Cardiac muscle cell (in vitro differentiated cells and primary cell): ENCODE results near the gene NDUFB11. TPM values are rescaled to one million over a fixed set of nuclear protein-coding genes. Genes with fewer than 3 reads are reported as not detected.

Experiments used
- DNase-seq, 2 donors: peaks; one replicate each; pipeline versions ENCODE4 v3.0.0 to v3.0.0-alpha.2; 2010 to 2017; ENCODE audit warnings: low read depth in 1 of 2, low spot score in 1 of 2
- H3K27ac ChIP-seq: fragments of 200-600 bp; sonication (generic); 2 replicates; pipeline ENCODE4 v1.5.1; 2016
- H3K27me3 ChIP-seq: fragments of 200-600 bp; sonication (generic); 2 replicates; pipeline ENCODE4 v1.6.0; 2016; ENCODE audit warnings: control low read depth
- H3K36me3 ChIP-seq: fragments of 200-600 bp; sonication (generic); 2 replicates; pipeline ENCODE4 v1.5.1; 2016; ENCODE audit warnings: control low read depth
- H3K4me1 ChIP-seq: fragments of 200-600 bp; sonication (generic); 2 replicates; pipeline ENCODE4 v1.8.1; 2017; ENCODE audit warnings: low read depth, mild to moderate bottlenecking, mixed run types
- H3K4me3 ChIP-seq: fragments of 200-600 bp; sonication (generic); 2 replicates; pipeline ENCODE4 v1.5.1; 2016; ENCODE audit warnings: mild to moderate bottlenecking
- H3K9me3 ChIP-seq: fragments of 200-600 bp; sonication (generic); 2 replicates; pipeline ENCODE4 v1.5.1; 2017; ENCODE audit warnings: low read depth, mild to moderate bottlenecking, control low read depth
- polyA plus RNA-seq: library from polyadenylated mRNA; unstranded; fragments of >200 nt; fragmentation: Nextera tagmentation; extraction: Ambion mirVana; gene quantifications from 2 replicates; pipeline ENCODE4 v1.2.1, GENCODE V29; 2016
- total RNA-seq: library from RNA; depleted of rRNA; stranded (reverse); fragments of >200 nt; gene quantifications from 2 replicates; pipeline ENCODE4 v1.2.3, GENCODE V29; 2016
- TF ChIP-seq, protein P1 (sequence below): IDR thresholded peaks from 2 replicates; pipeline ENCODE4 v1.5.1; 2012; ENCODE audit warnings: low read depth, mild to moderate bottlenecking, low read length

Gene NDUFB11
- total and polyA plus RNA-seq, 2 experiments from 2014 or later, result 87.2 to 269 TPM

DNA sequence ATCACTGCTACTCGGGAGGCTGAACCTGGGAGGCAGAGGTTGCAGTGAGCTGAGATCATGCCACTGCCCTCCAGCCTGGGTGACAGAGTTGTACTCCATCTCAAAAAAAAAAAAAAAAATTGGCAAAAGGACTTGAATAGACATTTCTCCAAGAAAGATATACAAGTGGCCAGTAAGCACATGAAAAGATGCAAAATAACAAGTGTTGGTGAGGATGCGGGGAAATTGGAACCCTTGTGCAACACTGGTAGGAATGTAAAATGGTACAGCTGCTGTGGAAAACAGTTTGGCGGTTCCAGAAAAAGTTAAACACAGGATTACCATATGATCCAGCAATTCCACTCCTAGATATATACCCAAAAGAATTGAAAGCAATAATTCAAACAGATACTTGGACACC is 19.9 kb upstream of the NDUFB11 start:
- Histone ChIP-seq H3K27ac (no peak overlapping the region), H3K36me3 (no peaks in the 10 kb centered on the region), H3K9me3 (no peaks in the 10 kb centered on the region), H3K4me1 (no peaks in the 10 kb centered on the region), H3K27me3 (no peaks in the 10 kb centered on the region), H3K4me3 (no peak overlapping the region)
- DNase-seq, result no peak
- TF ChIP-seq, protein P1, sequence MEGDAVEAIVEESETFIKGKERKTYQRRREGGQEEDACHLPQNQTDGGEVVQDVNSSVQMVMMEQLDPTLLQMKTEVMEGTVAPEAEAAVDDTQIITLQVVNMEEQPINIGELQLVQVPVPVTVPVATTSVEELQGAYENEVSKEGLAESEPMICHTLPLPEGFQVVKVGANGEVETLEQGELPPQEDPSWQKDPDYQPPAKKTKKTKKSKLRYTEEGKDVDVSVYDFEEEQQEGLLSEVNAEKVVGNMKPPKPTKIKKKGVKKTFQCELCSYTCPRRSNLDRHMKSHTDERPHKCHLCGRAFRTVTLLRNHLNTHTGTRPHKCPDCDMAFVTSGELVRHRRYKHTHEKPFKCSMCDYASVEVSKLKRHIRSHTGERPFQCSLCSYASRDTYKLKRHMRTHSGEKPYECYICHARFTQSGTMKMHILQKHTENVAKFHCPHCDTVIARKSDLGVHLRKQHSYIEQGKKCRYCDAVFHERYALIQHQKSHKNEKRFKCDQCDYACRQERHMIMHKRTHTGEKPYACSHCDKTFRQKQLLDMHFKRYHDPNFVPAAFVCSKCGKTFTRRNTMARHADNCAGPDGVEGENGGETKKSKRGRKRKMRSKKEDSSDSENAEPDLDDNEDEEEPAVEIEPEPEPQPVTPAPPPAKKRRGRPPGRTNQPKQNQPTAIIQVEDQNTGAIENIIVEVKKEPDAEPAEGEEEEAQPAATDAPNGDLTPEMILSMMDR, result no peak

DNA sequence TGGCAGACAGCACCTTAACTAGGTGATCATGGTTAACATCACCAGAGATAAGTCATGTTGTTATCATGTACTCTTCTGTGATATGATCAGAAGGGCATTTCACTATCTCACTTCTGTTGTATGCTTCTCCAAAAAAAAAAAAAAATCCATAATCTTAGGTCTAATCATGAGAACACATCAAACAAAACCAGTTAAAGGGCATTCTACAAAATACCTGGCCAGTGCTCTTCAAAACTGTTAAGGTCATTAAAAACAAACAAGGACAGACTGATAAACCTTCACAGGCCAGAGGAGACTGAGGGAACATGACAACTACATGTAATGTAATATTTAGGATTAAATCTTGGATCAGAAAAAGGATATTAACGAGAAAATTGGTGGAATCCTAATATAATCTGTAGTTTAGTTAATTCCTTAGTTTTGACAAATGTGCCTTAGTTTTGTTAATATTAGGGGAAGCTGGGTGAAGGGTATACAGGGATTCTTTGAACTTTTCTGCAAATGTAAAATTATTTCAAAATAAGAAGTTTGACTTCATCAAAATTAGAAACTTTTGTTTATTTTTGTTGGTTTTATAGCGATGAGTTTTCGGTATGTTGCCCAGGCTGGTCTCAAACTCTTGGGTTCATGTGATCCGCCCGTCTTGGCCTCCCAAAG is 18.6 kb upstream of the NDUFB11 start:
- Histone ChIP-seq H3K36me3 (no peaks in the 10 kb centered on the region), H3K4me3 (no peak overlapping the region), H3K27me3 (no peaks in the 10 kb centered on the region), H3K9me3 (no peaks in the 10 kb centered on the region), H3K27ac (no peak overlapping the region), H3K4me1 (no peaks in the 10 kb centered on the region)
- no peak for DNase-seq
- TF ChIP-seq, protein P1, result no peak

DNA sequence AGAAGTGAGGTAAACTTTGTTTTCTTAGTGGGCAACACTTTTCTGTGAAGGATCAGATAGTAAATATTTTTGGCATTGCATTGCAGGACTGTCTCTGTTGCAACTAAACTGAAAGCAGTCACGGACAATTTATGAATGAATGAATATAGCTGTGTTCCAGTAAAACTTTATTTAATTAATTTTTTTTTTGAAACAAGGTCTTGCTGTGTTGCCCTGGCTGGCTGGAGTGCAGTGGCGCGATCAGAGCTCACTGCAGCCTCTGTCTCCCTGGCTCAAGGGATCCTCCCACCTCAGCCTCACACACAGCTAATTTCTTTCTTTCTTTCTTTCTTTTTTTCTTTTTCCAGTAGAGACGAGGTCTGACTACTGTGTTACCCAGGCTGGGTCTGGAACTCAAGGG is 16.3 kb upstream of the NDUFB11 start:
- no peak for DNase-seq
- no peaks in the 10 kb centered on the region for H3K4me1 ChIP-seq
- no peaks in the 10 kb centered on the region for H3K27me3 ChIP-seq
- H3K9me3 ChIP-seq, result no peaks in the 10 kb centered on the region
- no peak overlapping the region for H3K27ac ChIP-seq
- H3K4me3 ChIP-seq, result no peak overlapping the region
- TF ChIP-seq, protein P1, result no peak
- no peaks in the 10 kb centered on the region for H3K36me3 ChIP-seq

DNA sequence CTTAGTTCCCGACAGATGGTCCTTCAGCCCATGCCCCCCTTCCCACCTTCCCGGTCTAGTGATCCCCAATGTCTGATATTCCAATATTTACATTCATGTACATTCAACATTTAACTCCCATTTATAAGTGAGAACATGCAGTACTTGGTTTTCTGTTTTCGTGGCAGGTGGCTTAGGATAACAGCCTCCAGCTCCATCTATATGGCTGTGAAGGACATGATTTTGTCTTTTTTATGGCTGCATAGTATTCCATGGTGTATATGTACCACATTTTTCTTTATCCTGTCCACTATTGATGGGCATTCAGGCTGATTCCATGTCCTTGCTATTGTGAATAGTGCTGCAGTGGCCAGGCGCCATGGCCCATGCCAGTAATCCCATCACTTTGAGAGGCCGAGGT is 14.3 kb upstream of the NDUFB11 start:
- no peaks in the 10 kb centered on the region for H3K36me3 ChIP-seq
- H3K9me3 ChIP-seq, result no peaks in the 10 kb centered on the region
- TF ChIP-seq, protein P1, result no peak
- no peak overlapping the region for H3K4me3 ChIP-seq
- no peak for DNase-seq
- no peaks in the 10 kb centered on the region for H3K27me3 ChIP-seq
- no peak overlapping the region for H3K27ac ChIP-seq
- H3K4me1 ChIP-seq, result no peaks in the 10 kb centered on the region

DNA sequence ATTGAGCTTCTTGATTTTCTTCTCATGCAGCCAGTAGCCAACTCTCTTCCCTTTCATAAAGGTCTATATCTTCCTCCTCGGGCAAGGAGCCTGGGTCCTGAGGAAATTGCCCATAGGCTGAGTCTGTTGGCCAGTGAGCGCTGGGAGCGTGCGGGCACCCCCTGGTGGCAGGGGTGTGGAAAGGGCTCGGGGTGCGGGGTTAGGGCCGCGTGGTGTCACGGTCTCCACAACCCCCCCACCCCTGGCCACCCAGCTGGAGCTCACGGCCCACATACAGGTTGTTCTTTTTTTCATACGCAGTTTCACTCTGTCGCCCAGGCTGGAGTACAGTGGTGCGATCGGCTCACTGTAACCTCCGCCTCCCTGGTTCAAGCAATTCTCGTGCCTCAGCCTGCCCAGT is 13.6 kb upstream of the NDUFB11 start:
- Histone ChIP-seq H3K36me3 (no peaks in the 10 kb centered on the region), H3K4me1 (no peaks in the 10 kb centered on the region), H3K4me3 (no peak overlapping the region), H3K9me3 (no peaks in the 10 kb centered on the region), H3K27ac (no peak overlapping the region), H3K27me3 (no peaks in the 10 kb centered on the region)
- TF ChIP-seq, protein P1, result no peak
- no peak for DNase-seq
